Measurements from ENCODE around the gene SLC4A3.

DNA sequence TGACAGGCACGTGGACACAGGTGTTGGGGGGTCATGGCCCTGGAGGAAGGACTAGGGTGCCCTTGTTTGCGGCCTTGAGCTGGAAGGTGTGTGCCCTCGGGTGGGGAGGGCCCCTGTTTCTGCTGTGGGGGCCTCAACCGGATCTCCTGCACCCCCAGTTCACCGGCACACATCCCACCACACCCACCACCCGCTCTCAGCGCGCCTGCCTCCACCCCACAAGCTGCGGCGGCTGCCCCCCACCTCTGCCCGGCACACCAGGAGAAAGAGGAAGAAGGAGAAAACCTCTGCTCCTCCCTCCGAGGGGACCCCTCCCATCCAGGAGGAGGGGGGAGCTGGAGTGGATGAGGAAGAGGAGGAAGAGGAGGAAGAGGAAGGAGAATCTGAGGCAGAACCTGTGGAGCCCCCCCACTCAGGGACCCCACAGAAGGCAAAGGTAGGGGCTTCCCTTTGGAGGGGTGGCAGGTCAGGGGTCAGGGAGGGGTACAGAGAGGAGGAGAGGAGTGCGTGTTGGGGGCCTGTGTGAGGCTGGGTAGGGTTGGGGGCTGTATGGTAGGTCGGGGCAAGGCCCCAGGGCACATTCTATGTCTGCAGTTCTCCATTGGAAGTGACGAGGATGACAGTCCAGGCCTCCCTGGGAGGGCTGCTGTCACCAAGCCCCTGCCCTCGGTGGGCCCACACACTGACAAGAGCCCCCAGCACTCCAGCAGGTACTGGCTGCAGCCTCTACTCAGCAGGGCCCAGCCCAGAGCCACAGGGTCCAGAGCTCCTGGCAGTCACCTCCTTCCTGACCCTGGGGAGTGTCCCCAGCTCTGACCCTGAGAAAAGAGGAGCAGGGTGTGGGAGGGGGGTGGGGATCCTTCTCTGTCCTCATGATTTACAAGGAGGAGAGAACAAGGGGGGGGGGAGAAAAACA, 1.8 kb downstream of the SLC4A3 start:
- TF ChIP-seq, protein P1, sequence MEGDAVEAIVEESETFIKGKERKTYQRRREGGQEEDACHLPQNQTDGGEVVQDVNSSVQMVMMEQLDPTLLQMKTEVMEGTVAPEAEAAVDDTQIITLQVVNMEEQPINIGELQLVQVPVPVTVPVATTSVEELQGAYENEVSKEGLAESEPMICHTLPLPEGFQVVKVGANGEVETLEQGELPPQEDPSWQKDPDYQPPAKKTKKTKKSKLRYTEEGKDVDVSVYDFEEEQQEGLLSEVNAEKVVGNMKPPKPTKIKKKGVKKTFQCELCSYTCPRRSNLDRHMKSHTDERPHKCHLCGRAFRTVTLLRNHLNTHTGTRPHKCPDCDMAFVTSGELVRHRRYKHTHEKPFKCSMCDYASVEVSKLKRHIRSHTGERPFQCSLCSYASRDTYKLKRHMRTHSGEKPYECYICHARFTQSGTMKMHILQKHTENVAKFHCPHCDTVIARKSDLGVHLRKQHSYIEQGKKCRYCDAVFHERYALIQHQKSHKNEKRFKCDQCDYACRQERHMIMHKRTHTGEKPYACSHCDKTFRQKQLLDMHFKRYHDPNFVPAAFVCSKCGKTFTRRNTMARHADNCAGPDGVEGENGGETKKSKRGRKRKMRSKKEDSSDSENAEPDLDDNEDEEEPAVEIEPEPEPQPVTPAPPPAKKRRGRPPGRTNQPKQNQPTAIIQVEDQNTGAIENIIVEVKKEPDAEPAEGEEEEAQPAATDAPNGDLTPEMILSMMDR (IDR thresholded peaks at IDR 0.05) = no peak
- TF ChIP-seq POLR2A (IDR thresholded peaks at IDR 0.05) = no peak

Measured in vagina (tissue), 2 donors.